Umbilical cord (tissue), 2 donors: Measurements from ENCODE around the gene NCOR2. TPM values are rescaled to one million over a fixed set of nuclear protein-coding genes. Genes with fewer than 3 reads are reported as not detected.

Source experiments
- DNase-seq: peaks from one replicate; pipeline ENCODE4 v3.0.0-alpha.2; 2015; ENCODE audit warnings: low spot score
- total RNA-seq: library from RNA; depleted of rRNA; stranded (reverse); fragments of >200 nt; gene quantifications from one replicate; pipeline ENCODE4 v1.2.3, GENCODE V29; 2014; ENCODE audit warnings: low replicate concordance; ENCODE audit not compliant: insufficient read depth

The NCOR2 gene
- total RNA-seq, 1 donor from 2014 or later: 129 TPM

- DNase-seq: no peak
Measured at GRCh38 chr12:124544311-124544970, 23.0 kb downstream of the NCOR2 start.

GRCh38 chr12:124543590-124544310 is 23.7 kb downstream of the NCOR2 start:
- DNase-seq: no peak

GRCh38 chr12:124543052-124543589 is 24.3 kb downstream of the NCOR2 start:
- no peak for DNase-seq

GRCh38 chr12:124542021-124542949 is 25.1 kb downstream of the NCOR2 start:
- DNase-seq: no peak

- DNase-seq: no peak
Measured at GRCh38 chr12:124541322-124541721, 26.1 kb downstream of the NCOR2 start.

GRCh38 chr12:124539084-124540041 is 28.0 kb downstream of the NCOR2 start:
- no peak for DNase-seq

GRCh38 chr12:124538194-124539082 is 29.0 kb downstream of the NCOR2 start:
- peak; percentile 68 for DNase-seq

- no peak for DNase-seq
Measured at GRCh38 chr12:124537525-124538193, 29.8 kb downstream of the NCOR2 start.

- no peak for DNase-seq
Measured at GRCh38 chr12:124536641-124537040, 30.8 kb downstream of the NCOR2 start.

GRCh38 chr12:124534776-124535740 is 32.4 kb downstream of the NCOR2 start:
- no peak for DNase-seq

GRCh38 chr12:124533456-124533855 is 34.0 kb downstream of the NCOR2 start:
- DNase-seq: no peak

GRCh38 chr12:124532967-124533366 is 34.4 kb downstream of the NCOR2 start:
- DNase-seq: no peak

- DNase-seq: peak; percentile 53
Measured at GRCh38 chr12:124532331-124532750, 35.1 kb downstream of the NCOR2 start.

GRCh38 chr12:124531906-124532305 is 35.5 kb downstream of the NCOR2 start:
- DNase-seq: no peak

GRCh38 chr12:124531281-124531745 is 36.1 kb downstream of the NCOR2 start:
- no peak for DNase-seq

GRCh38 chr12:124530637-124531263 is 36.7 kb downstream of the NCOR2 start:
- no peak for DNase-seq

GRCh38 chr12:124529565-124530276 is 37.7 kb downstream of the NCOR2 start:
- no peak for DNase-seq
